Activated naive CD8-positive, alpha-beta T cell treated with anti-CD3 and anti-CD28 coated beads for 36 hours (primary cell): ENCODE data around the gene CD79B. TPM values are rescaled to one million over a fixed set of nuclear protein-coding genes. Genes with fewer than 3 reads are reported as not detected.

Experiments used
- DNase-seq: peaks from one replicate; pipeline ENCODE4 v3.0.0; 2021
- H3K27ac Mint-ChIP-seq: one replicate; pipeline ENCODE4 v1.8.0; 2022; ENCODE audit warnings: mild to moderate bottlenecking, moderate library complexity, mixed read lengths
- H3K27me3 Mint-ChIP-seq: one replicate; pipeline ENCODE4 v1.8.0; 2022; ENCODE audit warnings: mild to moderate bottlenecking, mixed read lengths
- H3K36me3 Mint-ChIP-seq: one replicate; pipeline ENCODE4 v1.8.0; 2021; ENCODE audit warnings: mild to moderate bottlenecking, mixed read lengths
- H3K4me1 Mint-ChIP-seq: one replicate; pipeline ENCODE4 v1.8.0; 2021; ENCODE audit warnings: mixed read lengths
- H3K4me3 Mint-ChIP-seq: one replicate; pipeline ENCODE4 v1.8.0; 2022; ENCODE audit warnings: mild to moderate bottlenecking, moderate library complexity, mixed read lengths
- H3K9me3 Mint-ChIP-seq: one replicate; pipeline ENCODE4 v1.8.0; 2022; ENCODE audit warnings: mixed read lengths
- total RNA-seq, 2 experiments: library from RNA; stranded (reverse); gene quantifications; one replicate each; pipeline ENCODE4 v1.2.3, GENCODE V29; 2021

CD79B gene
- total RNA-seq, 2 experiments from 2014 or later = 28.8 to 30.5 TPM

DNA sequence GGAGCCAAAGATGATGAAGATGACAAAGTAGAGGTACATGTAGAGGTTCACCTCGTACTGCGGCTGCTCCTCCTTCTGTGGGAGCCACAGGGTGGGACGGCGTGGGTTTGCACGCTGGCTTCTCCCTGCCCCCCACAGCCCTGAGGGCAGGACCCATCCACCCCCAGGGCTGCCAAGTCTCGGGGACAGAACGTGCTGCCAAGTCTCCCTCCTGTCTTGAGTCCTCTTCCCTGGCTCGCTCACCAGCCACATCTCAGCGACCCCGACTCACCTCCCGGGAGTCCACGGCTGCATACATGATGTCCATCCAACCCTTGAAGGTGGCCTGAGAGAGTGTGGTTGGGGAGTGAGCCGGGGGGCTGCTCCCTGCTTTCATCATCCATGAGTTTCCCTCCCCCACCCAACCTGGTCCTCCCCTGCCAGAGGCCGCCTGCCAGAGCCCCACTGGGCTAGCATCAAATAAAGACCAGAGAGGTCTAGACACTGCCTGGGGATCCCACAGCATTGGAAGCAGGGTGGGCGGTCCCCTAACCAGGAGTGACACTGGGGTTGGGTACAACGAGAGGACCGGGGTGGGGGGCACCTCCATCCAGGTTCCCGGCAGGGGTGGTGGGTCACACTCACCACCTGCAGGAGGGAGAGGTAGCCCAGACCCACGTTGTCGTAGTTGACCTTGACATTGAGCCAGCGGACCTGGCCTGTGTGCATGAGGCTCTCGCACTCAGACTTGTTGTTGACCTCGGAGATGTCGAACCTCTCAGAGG lies 12.8 kb upstream of the CD79B start:
- Mint-ChIP-seq H3K36me3 (no peaks in the 10 kb centered on the region), H3K4me1 (peaks cover 15% of the 10 kb centered on the region), H3K27ac (peak overlapping the region; percentile 9), H3K9me3 (no peaks in the 10 kb centered on the region), H3K27me3 (no peaks in the 10 kb centered on the region), H3K4me3 (no peak overlapping the region)
- no peak for DNase-seq

DNA sequence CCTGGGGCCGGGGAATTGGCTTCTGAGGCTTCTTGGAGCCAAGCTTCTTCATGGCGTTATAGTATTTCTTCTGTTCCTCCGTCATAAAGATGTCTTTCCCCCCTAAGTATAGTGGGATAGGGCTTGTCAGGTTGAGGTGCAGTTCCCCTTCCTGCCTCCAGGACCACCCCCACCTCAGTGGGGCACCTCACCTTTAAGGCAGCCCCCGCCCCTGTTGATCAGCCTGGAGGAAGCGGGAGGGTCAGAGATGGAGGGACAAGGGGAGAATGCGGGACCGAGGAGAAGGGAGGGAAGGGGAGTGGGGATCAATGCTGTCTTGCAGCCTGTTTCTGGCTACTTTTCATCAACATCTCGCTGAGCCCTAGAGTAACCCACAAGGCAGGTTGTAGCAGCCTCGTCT lies 11.6 kb upstream of the CD79B start:
- DNase-seq = no peak
- no peak overlapping the region for H3K4me3 Mint-ChIP-seq
- peaks cover 15% of the 10 kb centered on the region for H3K4me1 Mint-ChIP-seq
- H3K27ac Mint-ChIP-seq = no peak overlapping the region
- no peaks in the 10 kb centered on the region for H3K9me3 Mint-ChIP-seq
- no peaks in the 10 kb centered on the region for H3K27me3 Mint-ChIP-seq
- H3K36me3 Mint-ChIP-seq = no peaks in the 10 kb centered on the region

DNA sequence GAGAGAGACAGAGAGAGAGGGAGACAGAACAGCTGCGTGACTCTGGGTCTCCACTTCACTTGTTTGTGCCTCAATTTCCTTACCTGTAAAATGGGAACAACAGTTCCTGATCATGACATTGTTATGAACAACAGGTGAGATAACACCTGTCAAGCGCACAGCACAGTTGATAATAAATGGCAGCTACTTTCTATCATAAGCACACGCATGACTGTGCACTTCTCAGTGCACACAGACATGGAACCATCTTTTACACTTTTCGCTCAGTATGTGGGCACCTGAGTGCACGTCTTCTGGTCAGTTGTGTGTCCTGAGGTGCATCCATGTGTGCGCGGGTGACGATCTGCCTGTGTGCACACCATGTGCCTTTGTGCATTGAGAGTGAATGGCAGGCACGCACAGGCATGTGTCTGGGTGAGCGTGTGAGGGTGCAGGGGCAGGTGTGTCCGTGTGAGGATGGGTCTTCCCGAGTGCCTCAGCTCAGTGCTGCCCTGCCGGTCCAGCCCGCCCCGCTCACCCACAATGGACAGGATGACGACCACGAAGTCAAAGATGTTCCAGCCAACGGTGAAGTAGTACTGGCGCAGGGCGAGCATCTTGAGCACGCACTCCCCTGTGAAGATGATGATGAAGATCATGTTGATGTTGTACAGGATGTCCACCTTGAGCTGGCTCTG lies 10.3 kb upstream of the CD79B start:
- H3K4me3 Mint-ChIP-seq = no peak overlapping the region
- no peaks in the 10 kb centered on the region for H3K36me3 Mint-ChIP-seq
- no peak overlapping the region for H3K27ac Mint-ChIP-seq
- peaks cover 15% of the 10 kb centered on the region for H3K4me1 Mint-ChIP-seq
- DNase-seq = no peak
- H3K9me3 Mint-ChIP-seq = no peaks in the 10 kb centered on the region
- H3K27me3 Mint-ChIP-seq = no peaks in the 10 kb centered on the region

DNA sequence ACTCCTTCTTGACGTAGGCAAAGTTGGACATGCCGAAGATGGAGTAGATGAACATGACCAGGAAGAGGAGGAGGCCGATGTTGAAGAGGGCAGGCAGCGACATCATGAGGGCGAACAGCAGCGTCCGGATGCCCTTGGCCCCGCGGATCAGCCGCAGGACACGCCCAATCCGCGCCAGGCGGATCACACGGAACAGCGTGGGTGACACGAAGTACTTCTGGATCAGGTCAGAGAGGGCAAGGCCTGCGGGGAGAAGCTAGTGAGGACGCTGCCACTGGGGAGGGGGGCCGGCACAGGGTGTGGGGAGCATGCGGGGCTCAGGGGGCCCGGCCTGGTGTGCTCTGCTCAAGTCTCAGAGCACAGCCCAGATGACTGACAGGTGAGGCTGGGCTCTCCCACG lies 9.6 kb upstream of the CD79B start:
- Mint-ChIP-seq H3K4me1 (peaks cover 14% of the 10 kb centered on the region), H3K9me3 (no peaks in the 10 kb centered on the region), H3K36me3 (no peaks in the 10 kb centered on the region), H3K27ac (no peak overlapping the region), H3K27me3 (no peaks in the 10 kb centered on the region), H3K4me3 (no peak overlapping the region)
- no peak for DNase-seq

- Mint-ChIP-seq H3K4me1 (peaks cover 10% of the 10 kb centered on the region), H3K9me3 (no peaks in the 10 kb centered on the region), H3K4me3 (no peak overlapping the region), H3K27me3 (no peaks in the 10 kb centered on the region), H3K36me3 (no peaks in the 10 kb centered on the region), H3K27ac (no peak overlapping the region)
- DNase-seq = no peak
These were observed 9.0 kb upstream of the CD79B start for GRCh38 chr17:63941162-63941561.

- no peaks in the 10 kb centered on the region for H3K27me3 Mint-ChIP-seq
- no peaks in the 10 kb centered on the region for H3K36me3 Mint-ChIP-seq
- H3K4me3 Mint-ChIP-seq = no peak overlapping the region
- H3K9me3 Mint-ChIP-seq = no peaks in the 10 kb centered on the region
- peaks cover 5% of the 10 kb centered on the region for H3K4me1 Mint-ChIP-seq
- no peak for DNase-seq
- H3K27ac Mint-ChIP-seq = no peak overlapping the region
These were observed 8.5 kb upstream of the CD79B start for GRCh38 chr17:63940584-63940983.

- H3K27me3 Mint-ChIP-seq = no peaks in the 10 kb centered on the region
- no peaks in the 10 kb centered on the region for H3K4me1 Mint-ChIP-seq
- DNase-seq = no peak
- no peak overlapping the region for H3K4me3 Mint-ChIP-seq
- no peaks in the 10 kb centered on the region for H3K36me3 Mint-ChIP-seq
- no peaks in the 10 kb centered on the region for H3K9me3 Mint-ChIP-seq
- no peak overlapping the region for H3K27ac Mint-ChIP-seq
These were observed 7.8 kb upstream of the CD79B start for GRCh38 chr17:63939884-63940283.

DNA sequence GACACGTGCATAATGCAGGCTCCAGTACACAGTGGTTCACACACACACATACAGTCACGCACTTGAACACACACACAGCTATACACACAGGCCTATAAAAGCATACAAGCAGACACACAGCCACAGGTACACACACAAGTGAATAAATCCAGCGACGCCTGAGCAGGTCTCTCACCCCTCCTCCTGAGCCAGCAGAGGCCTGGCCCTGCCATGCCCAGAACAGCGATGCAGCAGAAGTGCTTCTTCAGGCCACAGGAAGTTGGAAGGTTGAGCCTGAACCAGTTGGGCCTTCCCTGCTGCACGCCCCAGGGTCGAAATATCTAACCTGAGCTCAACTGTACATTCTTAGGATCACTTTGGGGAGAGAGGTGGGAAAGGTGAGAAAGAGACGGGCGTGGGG lies 7.3 kb upstream of the CD79B start:
- H3K4me1 Mint-ChIP-seq = no peaks in the 10 kb centered on the region
- no peaks in the 10 kb centered on the region for H3K27me3 Mint-ChIP-seq
- no peaks in the 10 kb centered on the region for H3K9me3 Mint-ChIP-seq
- no peak overlapping the region for H3K27ac Mint-ChIP-seq
- H3K4me3 Mint-ChIP-seq = no peak overlapping the region
- H3K36me3 Mint-ChIP-seq = no peaks in the 10 kb centered on the region
- DNase-seq = no peak

- Mint-ChIP-seq H3K27me3 (no peaks in the 10 kb centered on the region), H3K4me3 (no peak overlapping the region), H3K4me1 (peaks cover 2% of the 10 kb centered on the region), H3K27ac (no peak overlapping the region), H3K9me3 (no peaks in the 10 kb centered on the region), H3K36me3 (no peaks in the 10 kb centered on the region)
- DNase-seq = no peak
These were observed 5.8 kb upstream of the CD79B start for GRCh38 chr17:63937920-63938319.

DNA sequence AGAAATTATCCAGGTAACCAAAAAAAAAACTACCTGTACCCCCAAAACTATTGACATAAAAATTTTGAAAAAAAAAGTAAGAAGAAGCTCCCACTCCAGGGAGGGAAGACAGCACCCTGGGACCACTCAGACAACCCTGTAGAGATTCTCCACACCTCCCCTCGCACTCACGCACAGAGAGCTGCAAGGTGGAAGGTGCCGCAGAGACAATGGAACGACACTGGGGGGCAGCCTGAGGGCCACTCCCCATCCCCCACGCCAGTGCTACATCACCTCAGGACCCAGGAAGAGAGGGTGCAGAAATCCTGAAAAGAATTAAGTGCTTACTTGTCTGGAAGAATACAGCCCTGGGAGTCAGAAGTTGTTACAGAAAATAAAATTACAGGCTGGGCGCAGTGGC lies 5.2 kb upstream of the CD79B start:
- Mint-ChIP-seq H3K9me3 (no peaks in the 10 kb centered on the region), H3K36me3 (no peaks in the 10 kb centered on the region)
- no peak for DNase-seq

GRCh38 chr17:63934183-63935112 lies 2.3 kb upstream of the CD79B start:
- Mint-ChIP-seq H3K4me3 (no peak overlapping the region), H3K4me1 (peaks cover 20% of the 10 kb centered on the region), H3K36me3 (no peaks in the 10 kb centered on the region), H3K27ac (peak overlapping the region; percentile 12), H3K9me3 (no peaks in the 10 kb centered on the region), H3K27me3 (no peaks in the 10 kb centered on the region)
- no peak for DNase-seq

More for the DNA sequence above, 5.2 kb upstream of the CD79B start:
- peaks cover 7% of the 10 kb centered on the region for H3K4me1 Mint-ChIP-seq
- H3K4me3 Mint-ChIP-seq = no peak overlapping the region
- no peak overlapping the region for H3K27ac Mint-ChIP-seq
- H3K27me3 Mint-ChIP-seq = no peaks in the 10 kb centered on the region

DNA sequence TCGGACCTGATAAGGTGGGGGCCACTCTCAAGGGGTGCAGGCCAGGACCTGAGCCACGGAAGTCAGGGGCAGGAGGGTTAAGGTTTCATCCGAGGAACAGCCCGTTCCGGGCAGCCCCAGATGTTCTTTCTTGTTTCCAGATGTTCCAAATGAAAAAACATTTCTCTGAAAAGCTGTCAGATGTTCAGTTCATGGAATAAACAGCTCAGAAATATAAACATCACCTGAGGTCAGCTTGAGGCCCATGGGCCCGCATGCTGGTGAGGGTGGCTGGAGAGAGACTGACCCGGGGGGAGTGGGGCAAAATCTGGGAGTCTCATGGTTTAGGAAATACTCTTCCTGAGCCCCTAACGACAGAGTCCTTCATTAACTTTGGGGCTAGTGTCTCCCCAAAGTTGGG lies 1.5 kb upstream of the CD79B start:
- no peaks in the 10 kb centered on the region for H3K9me3 Mint-ChIP-seq
- H3K27me3 Mint-ChIP-seq = no peaks in the 10 kb centered on the region
- H3K4me3 Mint-ChIP-seq = no peak overlapping the region
- H3K4me1 Mint-ChIP-seq = peaks cover 20% of the 10 kb centered on the region
- DNase-seq = no peak
- H3K36me3 Mint-ChIP-seq = no peaks in the 10 kb centered on the region
- no peak overlapping the region for H3K27ac Mint-ChIP-seq

DNA sequence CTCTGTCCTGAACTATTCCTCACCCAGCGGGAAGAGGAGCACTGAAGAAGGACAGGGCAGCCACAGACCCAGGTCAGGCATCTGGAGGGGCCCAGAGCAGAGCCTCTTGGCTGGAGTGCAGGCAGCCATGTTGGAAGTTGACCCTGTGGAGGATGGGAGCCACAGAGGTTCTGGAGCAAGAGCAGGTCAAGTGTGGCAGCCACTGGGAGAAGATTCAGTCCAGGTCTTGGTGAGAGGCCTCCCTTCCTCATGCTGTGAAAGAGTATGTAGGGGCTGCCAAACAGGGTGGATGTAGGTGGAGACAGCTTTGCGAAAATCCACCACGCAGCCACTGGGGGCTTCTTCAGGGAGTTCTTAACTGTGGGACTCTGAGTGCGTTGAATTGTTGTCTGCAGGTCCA lies 590 bp upstream of the CD79B start:
- no peaks in the 10 kb centered on the region for H3K27me3 Mint-ChIP-seq
- H3K4me1 Mint-ChIP-seq = peaks cover 20% of the 10 kb centered on the region
- H3K27ac Mint-ChIP-seq = peak overlapping the region; percentile 70
- no peaks in the 10 kb centered on the region for H3K9me3 Mint-ChIP-seq
- no peak for DNase-seq
- peak overlapping the region; percentile 94 for H3K4me3 Mint-ChIP-seq
- H3K36me3 Mint-ChIP-seq = no peaks in the 10 kb centered on the region

DNA sequence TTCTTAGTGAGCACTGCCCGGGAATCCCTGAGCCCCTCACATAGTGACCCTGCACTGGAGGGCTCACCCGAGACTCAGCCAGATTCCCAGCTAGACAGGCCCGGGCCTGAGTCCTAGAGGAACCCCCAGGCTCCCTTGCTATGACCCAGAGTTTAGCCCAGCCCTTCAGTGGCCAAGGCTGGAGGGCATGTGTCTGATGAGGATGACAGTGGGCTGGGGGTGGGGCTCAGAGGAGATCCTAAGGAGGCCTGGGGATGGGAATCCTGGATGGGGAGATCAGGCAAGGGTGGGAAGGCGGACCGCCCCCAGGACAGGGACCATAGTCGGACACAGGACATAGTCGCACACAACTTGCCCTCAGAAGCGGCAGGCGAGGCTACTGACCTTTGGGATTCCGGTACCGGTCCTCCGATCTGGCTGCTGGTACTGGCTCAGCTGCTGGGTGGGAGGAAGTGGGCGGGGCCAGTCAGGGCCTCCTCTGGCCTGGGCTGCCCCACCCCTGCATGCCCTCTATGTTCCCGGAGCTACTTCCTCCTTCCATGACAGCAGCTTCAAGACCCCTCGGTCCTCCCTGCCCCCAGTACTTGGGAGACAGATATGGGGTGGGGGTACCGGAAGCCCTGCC lies 1.1 kb downstream of the CD79B start:
- H3K9me3 Mint-ChIP-seq = no peaks in the 10 kb centered on the region
- H3K4me1 Mint-ChIP-seq = peaks cover 20% of the 10 kb centered on the region
- no peaks in the 10 kb centered on the region for H3K36me3 Mint-ChIP-seq

More for the DNA sequence above, 1.1 kb downstream of the CD79B start:
- Mint-ChIP-seq H3K27me3 (no peaks in the 10 kb centered on the region), H3K4me3 (peak overlapping the region; percentile 94), H3K27ac (peak overlapping the region; percentile 54)
- peak; percentile 63 for DNase-seq
